ENCODE data around the gene FGF18. TPM values are rescaled to one million over a fixed set of nuclear protein-coding genes. Genes with fewer than 3 reads are reported as not detected.

Gene FGF18
- total and polyA plus RNA-seq, 9 of the 15 experiments (the other 6 are each of a cell fraction or from before 2014, with no cell fraction given) = 0.05 to 0.18 (median 0.11) TPM; not detected in 6

GRCh38 chr5:171387345-171387969, 32.0 kb upstream of the FGF18 start, which contains the start of gene NPM1 (continued):
- no peak for TF ChIP-seq FOXO4 (CRISPR knock-in tag; IDR thresholded peaks at IDR 0.05)
- TF ChIP-seq ZSCAN32 (CRISPR knock-in tag; IDR thresholded peaks at IDR 0.05) = no peak
- TF ChIP-seq SIN3B (IDR thresholded peaks at IDR 0.05; ENCODE audit: low read depth) = no peak; the same call in 1 of the 2 replicates
- TF ChIP-seq NR1H2 (CRISPR knock-in tag; IDR thresholded peaks at IDR 0.05) = no peak
- TF ChIP-seq ZNF699 (CRISPR knock-in tag; IDR thresholded peaks at IDR 0.05; ENCODE audit: insufficient replicate concordance) = no peak
- peak; percentile 90 for TF ChIP-seq MEIS2 (IDR thresholded peaks at IDR 0.05; ENCODE audit: partially characterized antibody)
- TF ChIP-seq PCBP1 (IDR thresholded peaks at IDR 0.05; ENCODE audit: low read depth, low read length, poor library complexity, severe bottlenecking) = no peak
- TF ChIP-seq CBFB (CRISPR knock-in tag; IDR thresholded peaks at IDR 0.05) = no peak
- no peak for TF ChIP-seq TRIM25 (IDR thresholded peaks at IDR 0.05; ENCODE audit: borderline replicate concordance)
- no peak for TF ChIP-seq CGGBP1 (CRISPR knock-in tag; IDR thresholded peaks at IDR 0.05)
- TF ChIP-seq ATF3 (IDR thresholded peaks at IDR 0.05) = no peak
- TF ChIP-seq ATF3 (CRISPR knock-in tag; conservative IDR thresholded peaks at IDR 0.05) = no peak
- TF ChIP-seq FUS (optimal IDR thresholded peaks at IDR 0.05; ENCODE audit: low read depth, low read length) = no peak
- peak; percentile 61 for TF ChIP-seq CREB1 (IDR thresholded peaks at IDR 0.05)
- peak; percentile 83 for TF ChIP-seq CREB1 (CRISPR knock-in tag; IDR thresholded peaks at IDR 0.05)
- TF ChIP-seq GMEB1 (CRISPR knock-in tag; IDR thresholded peaks at IDR 0.05) = peak; percentile 59
- TF ChIP-seq YBX1 (IDR thresholded peaks at IDR 0.05) = no peak
- peak; percentile 100 for TF ChIP-seq POLR2A (conservative IDR thresholded peaks at IDR 0.05)
- TF ChIP-seq DMBX1 (CRISPR knock-in tag; IDR thresholded peaks at IDR 0.05; ENCODE audit: borderline replicate concordance) = no peak
- TF ChIP-seq ZFP30 (CRISPR knock-in tag; IDR thresholded peaks at IDR 0.05; ENCODE audit: borderline replicate concordance) = no peak
- TF ChIP-seq ZNF449 (CRISPR knock-in tag; IDR thresholded peaks at IDR 0.05) = no peak
- TF ChIP-seq ZNF778 (CRISPR knock-in tag; IDR thresholded peaks at IDR 0.05) = no peak
